AML-193 (cell line): ENCODE measurements around the gene DHX36.

ENCODE experiments used
- DNase-seq, 2 experiments: peaks; one replicate each; lab custom pipeline; 2025; lab: John Stamatoyannopoulos, UW

DHX36 gene, protein sequence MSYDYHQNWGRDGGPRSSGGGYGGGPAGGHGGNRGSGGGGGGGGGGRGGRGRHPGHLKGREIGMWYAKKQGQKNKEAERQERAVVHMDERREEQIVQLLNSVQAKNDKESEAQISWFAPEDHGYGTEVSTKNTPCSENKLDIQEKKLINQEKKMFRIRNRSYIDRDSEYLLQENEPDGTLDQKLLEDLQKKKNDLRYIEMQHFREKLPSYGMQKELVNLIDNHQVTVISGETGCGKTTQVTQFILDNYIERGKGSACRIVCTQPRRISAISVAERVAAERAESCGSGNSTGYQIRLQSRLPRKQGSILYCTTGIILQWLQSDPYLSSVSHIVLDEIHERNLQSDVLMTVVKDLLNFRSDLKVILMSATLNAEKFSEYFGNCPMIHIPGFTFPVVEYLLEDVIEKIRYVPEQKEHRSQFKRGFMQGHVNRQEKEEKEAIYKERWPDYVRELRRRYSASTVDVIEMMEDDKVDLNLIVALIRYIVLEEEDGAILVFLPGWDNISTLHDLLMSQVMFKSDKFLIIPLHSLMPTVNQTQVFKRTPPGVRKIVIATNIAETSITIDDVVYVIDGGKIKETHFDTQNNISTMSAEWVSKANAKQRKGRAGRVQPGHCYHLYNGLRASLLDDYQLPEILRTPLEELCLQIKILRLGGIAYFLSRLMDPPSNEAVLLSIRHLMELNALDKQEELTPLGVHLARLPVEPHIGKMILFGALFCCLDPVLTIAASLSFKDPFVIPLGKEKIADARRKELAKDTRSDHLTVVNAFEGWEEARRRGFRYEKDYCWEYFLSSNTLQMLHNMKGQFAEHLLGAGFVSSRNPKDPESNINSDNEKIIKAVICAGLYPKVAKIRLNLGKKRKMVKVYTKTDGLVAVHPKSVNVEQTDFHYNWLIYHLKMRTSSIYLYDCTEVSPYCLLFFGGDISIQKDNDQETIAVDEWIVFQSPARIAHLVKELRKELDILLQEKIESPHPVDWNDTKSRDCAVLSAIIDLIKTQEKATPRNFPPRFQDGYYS

DNA sequence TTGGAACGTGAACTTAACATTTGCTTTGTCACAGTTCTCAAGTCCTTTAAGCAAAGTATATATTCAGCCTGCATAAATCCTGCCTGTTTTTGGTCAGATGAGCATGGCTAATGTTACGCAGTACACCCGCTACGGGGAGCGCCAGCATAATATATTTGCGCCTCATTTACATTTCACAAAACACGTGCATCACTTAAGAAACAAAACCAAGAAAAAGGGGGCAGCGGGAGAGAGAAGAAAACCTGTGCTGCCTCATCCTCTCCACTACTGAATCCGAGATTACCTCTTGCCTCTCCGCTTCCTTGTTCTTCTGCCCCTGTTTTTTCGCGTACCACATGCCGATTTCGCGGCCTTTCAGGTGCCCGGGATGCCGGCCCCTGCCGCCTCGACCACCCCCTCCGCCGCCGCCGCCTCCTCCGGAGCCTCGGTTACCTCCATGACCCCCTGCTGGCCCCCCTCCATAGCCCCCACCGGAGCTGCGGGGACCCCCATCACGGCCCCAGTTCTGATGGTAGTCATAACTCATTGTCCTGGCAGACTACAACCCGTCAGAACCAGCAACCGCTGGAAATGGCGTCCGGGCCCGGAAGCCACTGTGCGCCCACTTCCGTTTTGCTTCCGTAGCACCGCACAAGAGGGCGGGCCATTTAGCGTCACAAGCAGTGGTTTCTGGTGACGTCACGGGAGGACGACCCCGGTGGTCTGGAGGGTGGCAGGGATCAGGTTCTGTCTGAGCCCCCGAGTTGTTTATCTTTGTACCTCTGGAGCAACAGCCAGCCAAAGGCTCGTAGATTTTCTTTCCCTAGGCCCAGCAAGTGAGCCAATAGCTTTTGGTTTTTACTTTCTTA, at the start of gene DHX36:
Gene DHX36, minus strand, starts transcription at position 597 of the 848 bp plus-strand sequence. Its CDS starts 71 bp downstream, at position 526.
- peak; percentile 79 to 80 for DNase-seq

DNA sequence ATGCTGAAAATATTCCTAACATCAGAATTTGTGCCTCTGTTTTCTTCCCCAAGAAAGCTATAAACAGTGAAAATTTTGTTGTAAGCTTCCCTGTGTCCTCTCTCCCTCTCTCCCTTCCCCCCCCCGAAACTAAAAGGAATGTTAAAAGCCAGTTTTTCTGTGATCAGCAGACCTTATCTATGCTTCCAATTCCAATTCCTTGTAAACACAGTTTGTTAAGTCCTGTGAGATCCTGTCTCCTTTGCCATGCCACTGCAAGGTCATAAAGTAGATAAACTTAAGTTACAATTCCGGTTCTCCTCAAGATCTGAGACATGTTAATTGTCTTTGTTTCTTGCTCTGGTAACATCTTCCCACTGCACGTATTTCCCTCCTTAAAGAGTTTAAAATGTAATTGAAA, 42.9 kb upstream of the DHX36 start:
- DNase-seq = no peak

DNA sequence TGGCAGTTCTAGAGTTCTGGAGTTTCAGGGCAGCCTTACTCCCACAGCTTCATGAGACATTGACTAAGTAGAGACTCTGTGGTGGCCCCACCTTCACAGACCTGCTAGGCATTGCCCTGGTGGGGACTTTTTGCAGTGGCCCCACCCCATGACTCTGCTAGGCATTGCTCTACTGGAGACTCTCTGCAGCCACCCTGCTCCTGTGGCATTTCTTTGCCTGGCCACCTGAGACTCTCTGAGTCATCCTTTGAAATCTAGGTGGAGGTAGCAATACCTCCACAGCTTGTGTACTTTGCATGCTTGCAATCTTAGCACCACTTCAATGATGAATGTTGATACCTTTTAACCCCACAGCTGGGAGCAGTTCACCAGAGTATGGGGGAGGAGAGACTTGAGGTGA, 40.6 kb upstream of the DHX36 start:
- no peak for DNase-seq

DNA sequence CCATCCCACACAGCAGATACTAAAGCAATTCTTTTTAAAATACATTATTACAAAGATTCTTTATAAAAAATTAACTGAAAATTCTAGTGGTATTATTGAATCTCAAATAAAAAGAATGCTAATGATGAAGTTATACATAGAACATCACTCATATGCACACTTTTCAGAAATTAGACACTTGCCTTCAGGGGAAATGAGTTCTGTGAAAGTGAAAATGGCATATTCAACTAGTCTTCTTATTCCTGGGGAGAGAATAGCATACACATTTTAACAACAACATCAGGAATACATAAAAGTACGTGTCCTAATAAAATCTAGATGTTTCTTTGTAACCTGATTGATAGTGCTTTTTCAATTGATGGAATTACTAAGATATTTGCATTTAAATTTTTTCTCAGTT, 36.8 kb upstream of the DHX36 start:
- no peak for DNase-seq

DNA sequence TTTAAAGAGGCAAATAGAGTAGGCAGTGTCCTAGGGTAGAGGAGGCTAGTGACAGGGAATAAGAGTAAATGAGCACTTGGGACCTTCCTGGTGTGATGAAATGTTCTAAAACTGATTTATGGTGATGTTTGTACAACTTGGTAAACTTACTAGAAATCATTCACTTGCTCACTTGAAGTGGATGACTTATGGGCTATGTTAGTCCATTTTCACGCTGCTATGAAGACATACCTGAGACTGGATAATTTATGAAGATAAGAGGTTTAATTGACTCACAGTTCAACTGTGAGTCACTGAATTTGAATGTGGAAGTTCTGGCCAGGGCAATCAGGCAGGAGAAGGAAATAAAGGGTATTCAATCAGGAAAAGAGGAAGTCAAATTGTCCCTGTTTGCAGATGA, 31.7 kb upstream of the DHX36 start:
- DNase-seq = no peak

DNA sequence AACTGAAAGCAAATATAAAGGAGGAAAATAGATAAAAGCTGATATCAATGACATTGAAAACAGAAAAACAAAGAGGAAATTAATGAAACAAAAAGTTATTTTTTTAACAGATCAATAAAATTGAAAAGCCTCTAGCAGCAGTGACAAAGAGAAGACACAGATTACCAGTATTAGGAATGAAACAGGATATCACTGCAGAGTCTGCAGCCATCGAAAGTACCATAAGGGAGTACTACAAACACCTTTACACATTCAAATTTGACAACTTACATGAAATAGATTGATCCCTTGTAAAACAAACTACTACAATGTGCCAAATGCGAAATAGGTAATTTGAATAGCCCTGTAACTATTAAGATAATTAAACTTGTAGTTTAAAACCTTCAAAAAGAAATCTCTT, 24.9 kb upstream of the DHX36 start:
- no peak for DNase-seq

DNA sequence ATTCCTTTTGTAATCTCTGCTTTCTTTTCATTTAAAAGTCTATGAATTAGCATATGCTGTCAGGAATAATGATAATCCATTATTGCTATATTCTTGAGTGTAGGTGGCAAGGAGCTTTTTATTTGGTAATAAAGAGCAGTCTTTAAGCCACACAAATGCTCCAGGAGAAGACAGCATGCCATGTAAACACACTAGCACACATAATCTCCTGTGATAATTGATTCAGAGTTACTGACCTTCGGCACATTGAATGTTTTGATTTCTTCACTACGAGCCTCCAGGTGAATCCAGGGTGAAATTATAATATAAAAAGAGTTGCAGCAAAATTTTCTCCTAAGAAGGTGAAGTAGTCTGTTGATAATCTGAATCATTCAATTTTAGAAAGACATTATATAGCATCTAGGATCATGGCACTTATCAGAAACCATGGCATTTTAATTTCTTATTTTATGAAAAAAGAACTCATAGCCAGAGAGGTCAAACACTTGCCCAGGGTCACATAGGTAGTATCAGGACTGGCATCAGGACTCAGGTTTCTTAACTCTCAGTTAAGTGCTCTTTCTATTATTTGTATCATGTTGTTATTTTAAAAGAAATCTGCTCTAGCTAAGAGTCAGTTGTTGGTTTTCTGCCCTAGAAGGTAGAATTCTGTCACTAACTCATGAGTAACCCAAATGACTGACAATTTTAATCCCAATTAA, 21.3 kb upstream of the DHX36 start:
- no peak for DNase-seq

DNA sequence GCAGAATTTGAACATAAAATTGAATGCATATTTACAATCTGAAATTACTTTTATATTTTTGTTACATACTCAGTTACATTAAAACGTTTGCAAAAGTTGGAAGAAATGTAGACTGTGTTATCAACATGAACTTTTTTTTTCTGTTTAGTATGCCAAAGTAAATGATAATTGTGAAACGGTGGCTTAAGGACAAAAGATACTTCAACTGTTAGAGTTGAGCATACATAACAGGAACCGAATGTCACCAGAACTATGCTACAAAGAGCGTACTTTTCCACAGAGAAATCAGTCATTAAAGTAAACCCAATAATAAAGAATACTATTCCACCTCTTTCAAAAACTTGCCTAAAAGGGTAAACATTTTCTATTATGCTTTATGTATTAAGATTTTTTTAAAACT, 14.3 kb upstream of the DHX36 start:
- DNase-seq = no peak

DNA sequence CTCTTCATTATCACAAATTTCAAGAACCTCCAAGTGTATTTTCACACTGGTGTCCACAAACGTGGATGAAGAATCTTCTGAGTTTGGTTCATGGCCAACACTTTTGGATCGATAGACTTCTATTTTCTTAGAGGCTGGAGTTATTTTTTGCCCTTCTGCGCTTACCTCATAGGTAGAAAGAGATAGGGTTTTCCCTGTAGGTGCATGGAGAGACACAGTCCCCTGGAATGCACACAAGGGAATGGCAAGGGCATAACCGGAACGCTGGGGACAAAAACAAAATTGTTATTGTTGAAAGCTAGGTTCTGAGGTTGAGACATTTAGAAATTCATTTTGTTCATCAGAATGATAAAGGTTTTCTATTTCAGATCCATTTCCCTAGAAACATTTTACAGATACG, 13.7 kb upstream of the DHX36 start:
- no peak for DNase-seq

DNA sequence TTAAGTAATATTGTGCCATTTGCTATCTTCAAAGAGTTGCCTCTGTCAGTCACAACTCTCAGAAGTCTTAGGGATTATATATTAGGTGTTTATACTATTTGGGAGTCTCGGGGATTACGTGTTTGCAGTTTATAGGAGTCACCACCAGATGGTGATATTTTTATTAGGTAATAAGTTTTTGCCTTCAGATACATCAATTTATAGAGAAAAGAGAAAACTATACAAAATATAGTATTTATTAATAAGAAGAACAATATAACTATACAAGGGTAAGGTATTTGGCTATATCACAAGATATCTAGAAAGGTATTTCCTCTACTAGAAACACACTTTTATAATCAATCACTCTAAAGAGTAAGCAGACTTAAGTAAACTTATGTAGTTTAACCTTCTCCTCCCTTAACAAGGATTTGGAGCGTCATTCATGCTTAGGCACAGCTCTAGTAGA, 10.7 kb upstream of the DHX36 start:
- peak; percentile 66 to 68 for DNase-seq

DNA sequence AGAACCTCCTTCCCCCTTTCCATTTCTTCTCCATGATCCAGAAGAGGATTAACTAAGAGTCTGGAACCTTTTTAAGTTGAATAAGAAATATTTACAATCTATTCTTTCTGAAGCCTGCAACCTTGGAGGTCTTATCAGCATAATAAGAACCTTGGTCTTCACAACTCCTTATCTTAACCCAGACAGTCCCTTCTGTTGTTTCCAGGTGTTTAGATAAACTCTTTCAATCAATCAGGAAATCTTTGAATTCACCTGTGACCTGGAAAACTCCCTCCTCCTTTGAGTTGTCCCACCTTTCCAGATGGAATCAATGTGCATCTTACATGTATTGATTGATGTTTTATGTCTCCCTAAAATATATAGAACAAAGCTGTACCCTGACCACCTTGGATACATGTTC, 3.6 kb upstream of the DHX36 start:
- no peak for DNase-seq

DNA sequence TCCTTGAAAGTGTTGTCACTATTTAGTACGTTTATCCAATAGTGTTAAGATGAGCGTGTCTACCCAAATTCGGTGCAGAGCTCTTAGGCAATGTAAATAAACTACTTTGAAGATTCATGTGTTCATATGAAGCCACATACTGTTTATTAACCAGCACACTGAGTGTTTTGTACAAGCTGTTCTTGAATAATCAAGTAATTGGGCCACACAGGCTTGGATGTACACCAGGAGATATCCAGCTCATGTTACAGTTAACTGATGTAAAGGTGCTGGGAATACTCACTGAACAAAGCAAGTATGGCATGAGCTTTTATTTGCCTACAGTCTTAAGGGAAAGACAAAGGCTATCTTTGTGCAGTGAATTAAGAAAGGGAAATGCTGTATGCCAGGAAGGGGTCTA, 632 bp upstream of the DHX36 start:
- DNase-seq = peak in 1 of 2 experiments; percentile 41

DNA sequence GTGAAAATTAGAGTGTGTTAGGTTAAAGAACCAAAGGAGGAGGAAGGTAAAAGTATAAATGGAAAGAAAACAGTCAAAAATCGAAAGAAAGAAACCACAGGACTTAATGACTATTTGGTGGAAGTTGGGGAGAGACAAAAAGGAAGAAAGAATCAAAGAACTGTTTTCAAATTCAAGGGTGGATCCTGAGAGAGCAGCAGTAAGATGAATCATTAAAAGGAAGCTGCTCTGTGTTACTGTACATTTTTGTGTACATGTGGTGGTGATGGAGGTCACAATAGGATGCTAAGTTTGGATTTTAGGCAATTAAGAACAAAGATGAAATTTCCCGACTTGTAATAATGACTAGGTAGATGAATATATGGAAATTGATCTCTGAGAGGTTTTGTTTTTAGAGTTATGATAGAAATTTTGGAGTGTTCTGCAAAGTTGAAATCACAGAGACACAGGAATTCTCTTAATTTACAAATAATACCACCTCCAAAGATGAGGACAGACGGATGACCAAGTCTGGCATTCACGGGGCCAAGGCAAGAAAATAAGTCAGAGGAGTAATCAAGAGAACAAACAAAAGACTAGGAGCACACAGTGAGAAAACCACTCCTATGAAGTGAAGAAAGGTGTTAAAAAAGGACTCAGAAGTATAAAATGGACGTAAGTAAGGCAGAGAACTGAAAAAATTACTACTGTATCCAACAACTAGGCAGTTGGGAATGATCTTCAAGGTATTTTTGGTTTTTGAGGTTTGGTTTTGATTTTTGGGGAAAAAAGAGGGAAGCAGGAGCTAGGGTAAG, 7.1 kb downstream of the DHX36 start:
- no peak for DNase-seq

DNA sequence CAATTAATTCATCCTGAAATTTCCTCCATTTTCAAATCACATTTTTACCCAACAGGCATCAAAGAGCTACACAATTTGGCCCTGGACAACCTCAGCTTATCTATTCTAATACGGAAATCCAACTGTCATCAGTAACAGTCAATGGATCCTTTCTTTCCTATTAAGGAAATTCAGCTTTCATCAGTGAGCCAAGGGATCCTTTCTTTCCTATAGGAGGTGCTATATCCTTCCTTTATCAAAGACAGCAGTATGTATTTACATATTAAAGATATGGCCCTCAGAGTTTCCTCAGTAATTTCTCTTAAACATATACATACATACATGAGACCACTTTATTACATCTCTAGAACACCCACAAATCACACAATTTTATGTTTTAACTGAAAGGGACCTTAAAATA, 10.1 kb downstream of the DHX36 start:
- no peak for DNase-seq

DNA sequence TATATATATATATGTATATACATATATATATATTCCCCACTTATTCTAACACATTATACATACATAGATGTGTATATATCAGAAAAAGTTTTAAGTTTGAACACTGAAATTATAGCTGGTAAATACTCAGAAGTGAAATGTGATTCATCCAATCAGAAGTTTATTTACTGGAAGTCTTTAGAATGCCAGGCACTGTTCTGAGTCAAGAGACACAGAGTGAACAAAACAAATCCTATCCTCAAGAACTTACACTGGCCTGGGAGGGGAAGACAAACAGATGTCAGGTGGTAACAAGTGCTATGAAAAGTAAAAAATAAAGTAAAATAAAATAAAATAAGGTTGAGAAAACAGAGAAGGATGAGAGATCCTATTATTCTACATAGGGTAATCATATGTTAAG, 13.4 kb downstream of the DHX36 start:
- no peak for DNase-seq

DNA sequence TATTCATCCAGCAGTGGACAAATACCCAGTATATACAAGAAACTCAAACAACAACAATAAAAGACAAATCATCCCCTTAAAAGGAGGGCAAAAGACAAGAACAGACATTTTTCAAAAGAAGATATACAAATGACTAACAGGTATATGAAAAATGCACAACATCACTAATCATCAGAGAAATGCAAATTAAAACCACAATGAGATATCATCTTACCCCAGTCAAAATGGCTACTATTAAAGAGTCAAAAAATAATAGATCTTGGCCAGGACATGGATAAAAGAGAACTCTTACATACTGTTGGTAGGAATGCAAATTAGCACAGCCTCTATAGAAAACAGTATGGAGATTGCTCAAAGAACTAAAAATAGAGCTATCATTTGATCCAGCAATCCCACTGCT, 16.9 kb downstream of the DHX36 start:
- DNase-seq = no peak

DNA sequence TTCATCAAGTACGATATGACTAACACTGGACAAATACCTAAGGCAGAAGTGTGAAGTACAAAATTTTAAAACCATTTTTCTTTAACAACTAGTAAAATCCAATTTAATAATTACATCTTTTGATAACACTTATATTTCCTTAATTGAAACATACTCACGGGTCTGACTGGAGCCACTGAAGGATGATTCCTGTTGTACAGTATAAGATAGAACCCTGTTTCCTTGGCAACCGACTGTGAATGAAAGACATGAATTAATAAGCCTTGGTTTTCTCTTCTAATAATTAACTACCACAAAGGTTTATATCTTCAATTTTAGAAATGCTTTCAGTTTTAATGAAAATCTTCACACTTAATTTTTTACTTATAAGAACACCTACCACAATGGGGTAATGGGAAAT, 19.4 kb downstream of the DHX36 start:
- no peak for DNase-seq

DNA sequence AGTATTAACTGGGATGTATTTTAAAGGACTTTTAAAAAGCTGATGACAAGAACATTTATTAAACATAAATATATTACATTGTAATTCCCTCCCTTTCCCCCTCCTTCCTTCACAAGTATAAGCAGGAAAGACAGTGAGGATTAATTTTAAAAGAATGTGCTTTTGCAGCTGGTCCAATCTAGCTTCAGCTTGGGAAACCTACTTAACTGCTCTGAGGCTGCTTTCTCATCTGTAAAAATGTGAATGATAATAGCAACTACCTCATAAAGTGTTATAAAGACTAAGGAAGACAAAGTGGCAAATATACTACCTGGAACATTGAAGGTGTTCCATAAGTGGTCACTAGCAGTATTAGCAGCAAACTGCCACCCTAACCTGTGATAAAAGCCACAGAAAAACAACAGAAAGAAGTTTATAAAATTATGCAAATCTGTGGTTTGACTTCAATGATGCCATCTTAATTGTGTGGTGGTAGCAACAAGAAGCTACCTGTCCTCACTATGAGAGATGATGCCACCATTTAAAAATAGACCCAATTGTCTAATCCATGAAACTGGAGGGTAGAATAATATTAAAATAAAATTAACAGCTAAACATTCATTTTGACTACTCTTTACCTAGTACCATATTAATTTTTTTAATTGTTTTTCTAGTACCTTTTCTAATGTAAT, 20.0 kb downstream of the DHX36 start:
- DNase-seq = no peak

DNA sequence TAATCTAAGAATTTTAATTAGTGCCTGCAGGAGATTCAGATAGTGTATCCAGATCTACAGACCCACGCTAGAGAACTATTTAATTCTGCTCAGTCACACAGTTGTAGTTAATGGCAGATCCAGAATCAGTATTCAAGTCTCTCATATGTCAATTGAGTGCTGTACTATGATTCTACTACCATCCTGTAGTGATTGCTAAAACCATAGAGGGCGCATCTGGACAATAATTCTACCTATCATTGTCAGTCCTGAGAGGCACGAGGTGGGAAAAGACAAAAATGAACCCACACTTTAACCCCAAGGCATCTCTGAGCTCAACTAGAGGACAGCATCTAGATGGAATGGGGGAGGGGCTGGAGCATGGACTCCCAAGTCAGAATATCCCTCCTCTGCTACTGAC, 22.7 kb downstream of the DHX36 start:
- no peak for DNase-seq

DNA sequence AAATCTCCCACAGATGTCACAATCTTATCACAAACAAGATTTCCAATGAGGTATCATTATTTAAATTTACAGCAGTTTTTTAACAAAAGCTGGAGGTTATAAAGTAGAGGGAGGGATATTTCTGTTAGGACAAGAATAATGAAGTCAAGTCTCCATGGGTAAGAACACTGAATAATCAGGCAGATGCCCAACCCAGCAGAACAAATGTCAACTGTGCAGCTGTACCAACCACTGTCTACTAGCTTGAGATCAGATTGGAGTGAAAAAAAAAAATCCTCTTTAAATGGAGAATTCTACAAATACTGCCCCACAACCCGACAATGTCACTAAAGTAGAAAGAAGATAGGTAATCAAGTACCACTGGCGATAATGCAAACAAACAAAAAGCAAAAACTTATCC, 30.3 kb downstream of the DHX36 start:
- no peak for DNase-seq
